Brain pericyte (primary cell): ENCODE data around the gene S100A10.

Source experiments
- DNase-seq: peaks from one replicate; pipeline ENCODE4 v3.0.0-alpha.2; 2012; ENCODE audit warnings: low read depth, low spot score

The S100A10 gene

DNA sequence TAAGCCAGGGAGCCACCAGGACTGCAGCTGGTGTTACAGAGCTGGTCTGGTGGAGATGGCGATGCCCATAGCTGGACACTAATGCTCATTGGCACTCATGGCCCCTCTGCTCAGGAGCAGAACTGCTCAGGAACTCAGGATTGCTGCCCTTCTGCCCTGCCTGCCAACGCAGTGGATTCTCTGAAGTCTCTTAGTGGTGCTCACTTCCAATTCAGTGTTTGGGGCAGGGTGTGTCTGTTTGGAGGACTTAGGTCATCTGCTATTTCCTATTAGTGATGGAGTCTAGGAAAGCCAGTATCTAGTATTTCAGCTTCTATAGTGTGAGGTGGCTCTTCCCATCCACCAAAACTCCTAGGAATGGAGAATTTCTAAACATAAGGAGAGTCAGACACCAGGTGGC, 29.1 kb downstream of the S100A10 start:
- DNase-seq, result no peak

DNA sequence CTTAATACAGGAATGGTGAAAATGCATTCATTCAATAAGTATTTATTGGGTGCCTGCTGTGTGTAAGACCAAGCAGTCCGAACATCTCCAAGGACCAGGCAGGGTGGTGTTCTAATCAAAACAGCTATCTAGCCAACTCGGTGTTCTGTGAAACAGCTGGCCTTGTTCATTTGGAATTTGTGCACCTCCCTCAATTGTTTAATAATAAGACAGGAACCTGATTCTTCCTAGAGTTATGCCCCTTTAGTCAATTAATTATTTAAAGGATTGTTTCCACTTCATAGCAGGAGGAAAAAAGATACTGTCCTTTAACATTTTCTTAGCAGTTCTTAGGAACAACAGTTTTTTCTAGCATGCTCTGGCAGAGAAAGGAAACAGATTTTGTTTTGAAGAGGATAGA, 30.4 kb downstream of the S100A10 start:
- no peak for DNase-seq

DNA sequence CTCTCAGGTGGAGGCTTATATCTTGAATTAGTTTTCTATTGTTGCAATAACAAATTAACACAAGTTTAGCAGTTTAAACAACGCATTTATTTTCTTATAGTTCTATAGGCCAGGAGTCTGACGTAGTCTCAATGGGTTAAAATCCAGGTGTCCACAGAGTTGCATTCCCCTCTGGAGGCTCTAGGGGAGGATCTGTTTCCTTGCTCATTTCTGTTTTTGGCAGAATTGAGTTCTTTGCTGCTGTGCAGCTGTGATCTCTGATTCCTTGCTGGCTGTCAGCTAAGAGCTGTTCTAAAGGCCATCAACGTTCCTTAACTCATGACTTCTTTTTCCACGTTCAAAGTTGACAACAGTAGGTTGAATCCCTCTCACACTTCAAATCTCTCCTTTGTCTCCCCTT, 31.8 kb downstream of the S100A10 start:
- no peak for DNase-seq

DNA sequence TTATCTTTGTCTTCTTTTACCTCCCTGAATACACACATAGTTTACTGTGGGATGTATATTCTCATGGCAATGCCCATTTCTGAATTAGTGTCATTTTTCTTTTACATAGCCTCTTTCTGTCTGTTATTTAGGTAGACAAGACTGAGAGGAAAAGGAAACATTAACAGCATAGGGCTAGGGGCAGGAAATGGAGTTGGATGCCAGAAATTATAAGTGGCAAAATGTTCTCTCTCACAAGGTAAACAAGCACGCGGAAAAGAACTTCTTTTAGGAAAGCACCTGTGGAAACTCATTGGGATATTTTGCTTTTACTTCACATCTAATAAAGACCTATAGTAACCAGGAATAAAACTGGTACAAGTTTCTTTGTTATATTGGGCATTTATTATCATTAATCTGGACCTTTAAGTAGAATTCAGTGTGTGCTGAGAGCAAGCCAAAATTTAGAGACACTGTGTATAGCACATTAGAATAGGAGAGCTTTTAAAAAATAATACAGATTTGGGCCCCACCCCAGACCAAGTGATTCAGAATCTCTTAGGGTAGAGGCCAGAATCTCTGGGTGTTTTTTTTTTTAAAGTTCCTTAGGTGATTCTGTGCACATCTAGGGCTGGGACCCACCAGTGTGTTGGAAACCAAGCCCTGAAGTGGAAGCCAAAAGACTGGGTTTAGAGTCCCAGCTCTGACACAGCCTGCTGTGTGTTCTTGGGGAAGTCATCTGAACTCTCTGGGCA, 32.7 kb downstream of the S100A10 start:
- DNase-seq, result no peak

DNA sequence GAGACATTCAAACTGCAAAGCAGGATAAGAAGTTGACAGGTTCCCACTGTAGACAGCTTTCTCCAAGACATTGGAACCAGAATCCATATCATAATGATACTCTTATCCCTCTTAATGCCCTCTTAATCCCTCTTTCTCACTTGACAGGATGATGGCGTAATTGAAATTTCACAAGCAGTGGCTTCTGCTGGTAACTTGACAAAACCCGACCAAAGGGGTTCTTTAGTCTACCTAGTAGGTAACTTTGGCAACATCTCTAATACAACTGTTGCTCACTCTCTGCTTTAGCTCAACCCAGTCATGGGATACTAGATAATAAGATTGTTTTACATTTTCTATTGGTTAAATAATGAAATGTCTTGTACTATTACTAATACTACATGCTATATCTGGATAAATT, 34.7 kb downstream of the S100A10 start:
- no peak for DNase-seq

DNA sequence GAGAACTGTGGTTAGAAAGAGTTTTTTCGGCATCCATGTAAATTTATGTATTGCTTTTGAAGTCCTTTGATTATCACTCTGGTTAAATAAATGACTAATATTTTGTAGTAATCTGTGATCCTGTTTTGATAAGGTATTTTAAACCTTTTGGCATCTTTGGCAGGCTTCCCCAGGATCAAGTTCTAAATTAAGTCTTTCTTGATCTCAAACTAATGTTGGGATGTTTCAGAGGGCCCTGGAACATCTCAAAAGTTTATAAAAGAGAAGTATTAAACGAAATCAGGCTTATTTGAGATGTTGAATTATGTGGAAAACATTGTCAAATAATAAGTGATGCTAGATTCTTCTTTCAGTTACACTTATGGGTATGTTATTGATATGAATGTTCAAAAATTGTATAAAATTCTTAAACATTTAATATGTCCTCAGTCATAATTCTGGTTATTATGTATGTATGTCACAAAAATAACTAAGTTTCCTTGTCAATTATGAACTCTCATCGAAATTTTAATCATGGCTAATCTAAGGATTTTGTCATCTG, 36.6 kb downstream of the S100A10 start:
- DNase-seq, result no peak

DNA sequence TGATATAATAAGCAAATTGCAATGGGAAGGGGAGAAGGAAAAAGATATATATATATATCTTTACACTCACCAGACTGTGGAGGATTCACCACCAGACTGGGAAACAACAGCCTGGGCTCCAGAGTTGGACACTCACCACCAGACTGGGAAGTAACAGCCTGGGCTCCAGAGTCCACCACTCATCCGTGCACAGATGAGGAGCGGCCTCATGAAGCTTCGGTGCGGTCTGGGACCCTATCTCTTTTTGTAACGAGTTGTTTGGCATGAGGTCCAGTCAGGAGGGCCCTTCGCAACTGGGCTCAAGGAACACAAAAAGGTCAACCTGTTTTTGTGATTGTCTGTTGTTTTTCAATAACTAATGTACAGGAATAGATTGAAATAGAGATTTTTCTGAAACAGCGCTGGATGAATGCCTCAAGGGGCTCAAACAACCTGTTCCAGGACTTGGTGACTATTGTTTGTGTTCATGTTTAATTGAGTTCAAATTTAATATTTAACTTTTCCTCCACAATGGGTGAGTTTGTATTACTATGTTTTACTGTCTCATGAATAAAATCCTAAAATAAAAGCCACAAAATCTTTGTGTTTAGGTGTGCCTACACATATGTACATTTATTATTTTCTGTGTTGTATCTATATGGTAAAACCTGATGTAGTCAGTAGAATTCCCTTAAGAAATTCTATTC, 40.1 kb downstream of the S100A10 start:
- DNase-seq, result no peak

DNA sequence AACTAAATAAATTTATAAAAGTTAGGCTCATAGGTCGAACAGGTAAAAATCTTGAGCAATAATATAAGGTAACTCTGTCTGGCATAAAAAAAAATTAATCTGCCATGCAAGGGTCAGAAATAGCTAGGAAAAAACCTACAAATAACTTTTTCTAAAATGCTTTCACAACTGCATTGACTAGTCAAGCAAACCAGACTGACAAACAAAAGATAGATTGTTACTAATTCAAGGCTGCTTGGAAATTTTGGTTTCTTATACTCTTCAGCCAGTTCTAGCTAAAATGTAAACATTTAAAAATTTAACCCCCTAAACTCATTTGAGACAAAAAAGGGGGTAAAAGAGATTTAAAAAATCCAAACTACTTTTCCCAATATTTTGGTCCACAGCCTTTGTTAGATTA, 40.8 kb downstream of the S100A10 start:
- DNase-seq, result no peak

DNA sequence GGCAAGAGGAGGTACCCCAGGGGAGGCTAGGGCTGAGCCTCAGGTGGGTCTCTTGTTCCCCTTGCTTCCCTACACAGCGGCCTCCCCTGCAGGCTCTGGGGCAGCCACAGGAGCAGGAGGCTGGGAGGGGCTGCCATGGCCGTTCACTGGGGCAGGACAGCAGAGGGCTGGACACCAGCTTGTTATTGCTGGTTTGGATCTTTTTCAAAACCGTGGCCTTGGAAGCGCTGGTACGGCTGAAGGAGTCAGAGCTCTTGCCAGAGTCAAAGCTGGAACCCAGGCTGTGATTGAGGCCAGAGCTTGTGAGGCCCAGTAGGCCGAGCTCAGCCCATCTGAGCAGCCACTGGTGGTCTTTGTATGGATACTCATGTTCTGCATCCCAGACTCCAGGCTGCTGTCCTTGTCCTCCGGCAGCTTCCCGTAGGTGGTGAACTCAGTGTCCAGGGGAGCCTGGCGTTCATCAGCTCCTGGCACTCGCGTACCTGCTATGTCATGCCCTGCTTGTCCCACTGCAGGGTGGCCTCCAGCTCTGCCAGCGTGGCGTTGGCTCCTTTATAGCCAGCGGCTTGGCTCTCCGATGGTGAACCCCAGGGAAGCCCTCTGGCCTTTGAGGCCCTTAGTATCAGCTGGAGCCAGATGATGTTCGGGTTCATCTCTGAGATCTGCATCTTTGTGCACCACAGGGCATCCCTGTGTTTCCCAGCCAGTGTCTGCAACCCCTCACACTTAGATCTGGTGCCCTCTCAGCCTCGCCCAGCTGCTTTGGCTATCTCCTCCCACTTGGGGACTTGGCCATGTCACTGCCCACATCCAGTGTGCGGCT, 44.1 kb downstream of the S100A10 start:
- DNase-seq, result no peak

DNA sequence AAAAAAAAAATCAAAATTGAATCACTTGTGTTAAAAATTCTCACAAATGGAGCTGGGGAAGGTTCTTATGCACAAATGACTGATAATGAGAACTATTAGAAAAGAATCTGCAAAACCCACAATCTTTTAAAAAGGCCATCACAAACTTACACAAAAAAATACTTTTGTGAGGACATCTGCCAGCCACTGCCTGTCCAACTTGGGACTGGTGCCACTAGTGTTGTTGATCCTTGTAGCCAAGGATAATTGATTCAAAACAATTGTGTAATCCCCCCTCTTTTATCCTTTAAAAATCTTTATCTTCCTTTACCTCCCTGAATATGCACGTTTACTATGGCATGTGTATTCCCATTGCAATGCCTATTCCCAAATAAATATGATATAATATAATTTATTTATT, 45.2 kb downstream of the S100A10 start:
- no peak for DNase-seq

DNA sequence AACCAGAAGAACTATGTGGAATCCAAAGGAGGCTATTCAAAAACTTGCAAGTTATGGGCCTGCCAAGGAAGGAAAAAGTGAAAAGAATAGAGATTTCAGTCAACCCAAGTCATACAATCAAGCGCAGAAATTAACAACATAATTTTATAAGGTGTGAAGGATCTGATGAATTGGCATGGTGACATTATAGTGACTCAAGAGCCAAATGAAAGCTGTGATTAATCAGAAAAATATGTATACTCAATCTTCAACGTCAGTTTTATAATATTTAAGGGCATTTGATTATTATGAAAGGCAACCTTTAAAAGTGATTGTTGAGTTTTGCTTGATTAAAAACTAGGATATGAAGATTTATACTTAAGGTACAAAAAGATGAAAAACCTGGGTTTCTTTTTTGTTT, 46.5 kb downstream of the S100A10 start:
- no peak for DNase-seq

DNA sequence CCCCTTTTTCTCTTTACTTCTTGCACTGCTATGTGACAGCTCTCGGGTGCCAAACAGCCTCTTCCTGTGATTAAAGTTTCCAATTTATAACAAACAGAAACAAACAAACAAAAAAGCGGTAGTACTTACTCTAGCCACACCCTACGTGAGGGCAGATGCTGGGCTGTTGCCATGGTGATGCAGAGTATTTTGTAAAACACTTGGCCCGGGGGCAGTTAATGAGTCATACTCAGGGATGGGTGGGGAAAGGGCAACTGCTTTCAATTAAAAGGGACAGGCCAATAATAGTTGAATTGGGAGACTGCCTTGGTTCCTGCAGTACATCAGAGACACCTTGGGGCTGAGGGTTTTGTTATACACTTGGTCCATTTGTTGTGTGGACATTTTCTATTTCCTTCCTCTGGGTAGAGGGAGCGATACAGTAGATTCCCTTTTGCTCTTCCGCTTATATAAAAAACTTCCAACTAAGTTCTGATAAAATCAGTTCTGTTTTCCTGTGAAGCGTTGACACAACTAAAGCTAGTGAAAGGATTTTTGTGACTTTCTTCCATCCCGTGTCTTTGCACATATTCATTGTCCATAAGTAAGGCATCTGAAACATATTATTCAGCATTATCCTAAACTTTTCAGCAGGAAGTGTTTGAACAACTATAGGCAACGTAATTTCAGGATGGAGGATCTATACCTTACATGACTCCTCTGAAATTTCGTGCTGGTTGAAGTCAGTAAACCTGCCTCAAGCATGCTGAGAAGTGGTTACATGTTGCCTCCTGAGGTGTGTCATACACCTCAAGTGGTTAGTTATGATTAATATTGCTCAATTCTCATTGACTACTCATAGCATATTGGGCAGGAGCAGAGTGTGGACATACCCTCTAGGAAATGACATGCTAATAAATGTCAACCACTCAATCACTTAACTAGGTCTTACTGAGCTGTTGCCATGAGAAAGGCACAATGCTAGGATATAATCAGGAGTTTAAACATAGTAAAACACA, 47.6 kb downstream of the S100A10 start:
- DNase-seq, result peak; percentile 46

DNA sequence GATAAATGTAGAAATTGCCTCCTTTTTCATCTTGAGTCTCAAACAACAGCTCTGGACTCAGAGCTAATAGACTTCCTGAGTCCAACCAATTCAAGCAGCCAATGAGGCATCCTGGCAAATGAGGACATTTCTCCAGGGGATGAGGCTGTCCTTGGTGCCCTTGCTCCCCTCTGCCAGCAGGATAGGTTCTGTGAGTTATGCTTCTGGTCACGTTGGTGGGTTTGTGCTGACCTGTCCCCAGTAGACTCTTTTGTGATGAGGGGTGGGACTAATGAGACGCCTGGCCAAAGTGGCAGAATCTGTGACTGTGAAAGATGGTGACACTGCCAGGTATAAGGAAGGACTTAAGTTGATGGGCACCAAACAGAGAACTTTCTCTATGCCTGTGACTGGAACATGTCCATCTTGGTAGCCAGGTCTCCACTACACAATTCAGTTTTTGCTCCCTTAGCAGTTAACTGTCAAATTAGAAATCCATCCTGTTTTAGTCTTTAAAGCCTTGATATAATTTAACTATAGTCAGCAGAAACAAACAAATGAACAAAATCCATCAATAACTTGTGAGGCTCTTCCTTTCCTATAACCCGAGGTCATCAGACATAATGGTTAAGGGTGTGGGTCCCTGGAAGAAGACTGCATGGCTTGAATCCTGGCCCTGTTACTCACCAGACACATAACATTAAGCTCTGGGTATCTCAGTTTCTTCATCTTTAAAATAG, 48.6 kb downstream of the S100A10 start:
- no peak for DNase-seq

DNA sequence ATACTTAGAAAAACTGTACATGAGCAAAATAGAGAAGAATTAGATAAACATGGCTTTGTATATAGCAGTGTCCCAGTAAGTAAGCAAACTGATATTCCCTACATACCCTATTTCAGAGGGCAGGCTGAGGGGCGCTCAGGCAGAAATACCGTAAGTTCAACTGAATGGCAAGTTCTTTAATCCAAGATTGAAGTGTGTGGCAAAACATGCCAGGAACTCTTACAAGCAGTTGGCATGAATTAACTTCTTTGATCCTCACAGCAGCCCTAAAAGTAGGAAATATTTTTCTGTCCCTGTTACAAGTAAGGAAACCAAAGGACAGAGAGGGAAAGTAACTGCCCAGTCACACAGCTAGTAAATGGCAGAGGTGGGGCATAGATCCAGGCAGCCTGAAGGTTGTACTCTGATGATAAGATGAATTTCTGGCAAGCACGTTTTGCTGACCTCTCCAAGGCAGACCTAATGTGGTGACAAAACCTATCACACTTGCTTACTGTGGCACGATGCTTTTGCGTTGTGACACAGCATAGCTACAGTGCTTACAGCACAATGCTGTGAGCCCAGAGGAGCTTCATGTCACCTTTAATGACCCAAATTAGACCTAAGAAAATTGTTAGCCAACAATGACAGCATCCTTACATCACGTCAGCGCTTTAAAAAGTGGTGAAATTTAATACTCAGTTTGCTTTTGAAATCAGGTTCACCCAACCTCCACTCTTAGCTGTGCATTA, 49.4 kb downstream of the S100A10 start:
- DNase-seq, result no peak

DNA sequence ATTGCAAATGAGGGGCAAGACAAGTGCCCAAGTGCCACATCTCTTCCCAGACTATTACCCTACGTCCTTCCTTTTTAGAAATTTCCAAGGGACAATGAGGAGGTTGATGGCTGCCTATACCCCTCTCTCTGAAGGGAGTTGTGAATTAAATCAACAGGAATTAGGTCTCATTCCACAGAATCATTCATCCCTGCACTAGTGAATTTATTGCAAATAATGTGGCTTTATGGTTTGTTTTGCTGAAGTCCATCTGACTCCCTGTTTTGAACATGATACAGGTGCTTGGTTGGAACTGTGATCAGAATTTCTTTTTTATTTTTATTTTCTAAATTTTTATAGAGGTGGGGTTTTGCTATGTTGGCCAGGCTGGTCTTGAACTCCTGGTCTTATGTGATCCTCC, 50.1 kb downstream of the S100A10 start:
- no peak for DNase-seq

DNA sequence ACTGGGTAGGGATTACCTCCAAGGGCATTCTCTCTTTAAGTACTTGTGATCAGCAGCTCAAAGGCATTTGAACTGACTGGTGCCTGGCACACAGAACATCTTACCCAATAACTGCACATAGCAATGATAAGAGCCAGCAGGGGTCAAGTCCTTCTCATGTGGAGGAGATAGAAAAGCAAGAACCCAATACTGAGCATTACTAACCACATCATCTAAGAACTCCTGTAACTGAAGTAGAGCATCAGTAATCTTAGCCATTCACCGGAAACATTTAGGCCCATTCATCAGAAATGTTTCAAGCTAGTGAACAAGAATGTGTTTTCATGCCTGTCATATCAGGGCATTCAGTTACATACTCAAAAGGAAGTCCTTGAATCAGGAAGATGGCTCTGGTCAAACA, 50.8 kb downstream of the S100A10 start:
- no peak for DNase-seq

DNA sequence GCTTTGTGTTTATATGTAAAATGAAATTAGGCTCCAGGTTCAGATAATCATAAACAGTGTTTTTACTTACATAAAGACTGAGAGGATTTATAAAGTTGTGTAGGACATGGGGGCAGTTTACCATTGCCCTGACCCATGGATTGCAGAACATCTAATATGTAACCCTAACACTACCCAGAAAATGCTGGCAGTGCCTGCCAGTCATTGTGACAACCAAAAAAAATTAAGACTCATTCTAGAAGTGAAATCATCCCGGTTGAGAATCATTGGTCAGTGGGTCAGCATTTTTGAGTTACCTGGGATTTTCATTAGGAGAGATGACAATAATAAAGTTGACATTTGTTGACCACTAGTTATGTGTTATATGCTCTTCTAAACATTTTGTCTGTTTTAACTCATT, 53.1 kb downstream of the S100A10 start:
- no peak for DNase-seq

DNA sequence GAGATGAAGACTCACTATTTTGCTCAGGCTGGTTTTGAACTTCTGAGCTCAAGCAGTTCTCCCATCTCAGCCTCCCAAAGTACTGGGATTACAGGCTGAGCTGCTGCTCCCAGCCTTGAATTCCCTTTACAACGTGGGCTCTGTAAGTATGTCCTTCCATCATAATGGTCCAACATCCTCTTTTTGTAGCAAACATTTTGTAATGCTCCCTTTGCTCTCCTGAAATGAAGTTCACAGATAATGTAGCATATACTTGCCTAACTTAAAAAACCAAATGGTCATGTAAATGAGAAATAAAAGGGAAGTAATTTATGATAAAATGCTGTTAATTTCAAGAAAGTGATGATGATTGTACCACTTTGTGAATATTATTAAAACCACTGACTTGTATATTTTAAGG, 53.9 kb downstream of the S100A10 start:
- no peak for DNase-seq

DNA sequence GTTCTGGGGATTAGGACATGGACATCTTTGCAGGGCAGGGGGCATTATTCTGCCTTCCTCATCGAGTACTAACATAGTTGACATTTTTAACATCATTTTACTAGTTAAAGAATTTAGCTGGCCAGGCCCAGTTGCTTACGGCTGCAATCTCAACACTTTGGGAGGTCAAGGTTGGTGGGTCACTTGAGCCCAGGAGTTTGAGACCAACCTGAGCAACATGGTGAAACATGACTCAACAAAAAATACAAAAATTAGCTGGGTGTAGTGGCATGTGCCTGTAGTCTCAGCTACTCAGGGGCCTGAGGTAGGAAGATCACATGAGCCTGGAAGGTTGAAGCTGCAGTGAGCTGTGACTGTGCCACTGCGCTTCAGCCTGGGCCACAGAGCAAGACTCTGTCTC, 54.5 kb downstream of the S100A10 start:
- no peak for DNase-seq

DNA sequence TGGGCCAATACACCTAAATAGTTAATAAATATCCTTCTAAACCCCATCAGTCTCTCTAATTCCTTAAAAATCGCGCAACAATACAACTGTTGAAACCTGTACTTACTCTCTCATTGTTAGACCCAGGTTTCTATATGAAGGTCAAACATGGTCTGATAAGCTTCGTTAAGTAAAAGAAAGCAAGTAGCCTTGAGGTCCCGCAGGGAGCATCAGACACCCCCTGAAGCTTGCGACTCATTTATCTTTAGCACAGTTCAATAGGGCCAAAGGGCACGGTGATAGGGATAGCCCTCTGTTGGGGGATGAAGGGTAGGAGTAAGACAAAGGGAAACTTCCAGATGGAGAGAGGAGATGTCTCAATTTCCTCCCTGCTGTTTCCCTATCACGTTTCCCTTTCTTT, 57.0 kb downstream of the S100A10 start:
- DNase-seq, result no peak
